HEK293 (cell line): ENCODE data around the gene CLDN18.

Experiments
- CTCF ChIA-PET: fragments of 350-600 bp; formaldehyde crosslinking; extraction: SDS; loops from one replicate; lab custom pipeline; 2021; ENCODE audit warnings: antibody characterized with exemption; lab: Yijun Ruan, JAX
- POLR2A ChIA-PET: fragments of 300-600 bp; formaldehyde crosslinking; extraction: SDS; loops from one replicate; lab custom pipeline; 2020; ENCODE audit warnings: antibody characterized with exemption, inconsistent platforms; lab: Yijun Ruan, JAX
- H3K27ac ChIP-seq: fragments of 200-500 bp; sonication (Bioruptor generic); 2 replicates; pipeline ENCODE4 v1.5.1; 2014; ENCODE audit warnings: low read depth, low read length, control low read depth, inconsistent platforms; ENCODE audit errors: extremely low read depth
- H3K36me3 ChIP-seq, 2 experiments: fragments of 200-500 bp in 1 of 2; sonication (Bioruptor generic) in 1 of 2; 1 replicate in 1 of 2; 2 replicates in 1 of 2; pipeline ENCODE4 v1.5.1; 2014 to 2017; ENCODE audit warnings: inconsistent platforms in 2 of 2, low read length in 2 of 2; ENCODE audit not compliant: control insufficient read depth in 2 of 2, insufficient read depth in 1 of 2
- H3K4me1 ChIP-seq: fragments of 200-500 bp; sonication (Bioruptor generic); 2 replicates; pipeline ENCODE4 v1.5.1; 2014; ENCODE audit warnings: mild to moderate bottlenecking, low read length, inconsistent platforms; ENCODE audit not compliant: control insufficient read depth, insufficient read depth
- H3K4me3 ChIP-seq: 2 replicates; pipeline ENCODE4 v1.5.1; 2011; ENCODE audit warnings: low read depth, mild to moderate bottlenecking, control low read depth, low read length, moderate library complexity
- H3K9me3 ChIP-seq: fragments of 200-500 bp; sonication (Bioruptor generic); 2 replicates; pipeline ENCODE4 v1.5.1; 2014; ENCODE audit warnings: low read depth, low read length, inconsistent platforms; ENCODE audit not compliant: control insufficient read depth, insufficient read depth
- BCL11B ChIP-seq: fragments of 450-650 bp; formaldehyde crosslinking; IDR thresholded peaks from 2 replicates; pipeline ENCODE4 v1.5.1; 2016; ENCODE audit warnings: low read depth, missing biosample characterization, missing genetic modification characterization
- HOXA7 ChIP-seq: sonication (generic); formaldehyde crosslinking; IDR thresholded peaks from 2 replicates; pipeline ENCODE4 v1.8.1; 2022; ENCODE audit warnings: missing genetic modification reagents, borderline replicate concordance
- KLF10 ChIP-seq: fragments of 450-650 bp; IDR thresholded peaks from 2 replicates; pipeline ENCODE4 v1.5.1; 2018; ENCODE audit warnings: missing biosample characterization, mild to moderate bottlenecking, missing genetic modification characterization
- YY2 ChIP-seq: fragments of 450-650 bp; formaldehyde crosslinking; IDR thresholded peaks from 2 replicates; pipeline ENCODE4 v1.5.1; 2016; ENCODE audit warnings: missing biosample characterization, missing genetic modification characterization
- ZBTB26 ChIP-seq: fragments of 450-650 bp; formaldehyde crosslinking; optimal IDR thresholded peaks from 2 replicates; pipeline ENCODE3; 2016; ENCODE audit warnings: missing biosample characterization, mild to moderate bottlenecking, missing genetic modification characterization
- ZBTB48 ChIP-seq: fragments of 450-650 bp; formaldehyde crosslinking; IDR thresholded peaks from 2 replicates; pipeline ENCODE4 v1.5.1; 2016; ENCODE audit warnings: missing biosample characterization, missing genetic modification characterization
- ZBTB8A ChIP-seq: fragments of 450-650 bp; formaldehyde crosslinking; IDR thresholded peaks from 2 replicates; pipeline ENCODE4 v1.5.1; 2016; ENCODE audit warnings: missing biosample characterization, missing genetic modification characterization
- ZNF112 ChIP-seq: fragments of 450-650 bp; formaldehyde crosslinking; IDR thresholded peaks from 2 replicates; pipeline ENCODE4 v1.5.0; 2017; ENCODE audit warnings: missing biosample characterization, missing genetic modification characterization
- ZNF211 ChIP-seq: fragments of 450-650 bp; formaldehyde crosslinking; IDR thresholded peaks from 2 replicates; pipeline ENCODE4 v1.5.1; 2016; ENCODE audit warnings: low read depth, missing biosample characterization, missing genetic modification characterization
- ZNF350 ChIP-seq: fragments of 450-650 bp; formaldehyde crosslinking; IDR thresholded peaks from 2 replicates; pipeline ENCODE4 v1.5.0; 2017; ENCODE audit warnings: missing biosample characterization, mild to moderate bottlenecking, missing genetic modification characterization
- ZNF362 ChIP-seq: fragments of 450-650 bp; formaldehyde crosslinking; IDR thresholded peaks from 2 replicates; pipeline ENCODE4 v1.5.1; 2016; ENCODE audit warnings: missing biosample characterization, missing genetic modification characterization
- ZNF501 ChIP-seq: fragments of 450-650 bp; formaldehyde crosslinking; IDR thresholded peaks from 2 replicates; pipeline ENCODE4 v1.5.1; 2016; ENCODE audit warnings: missing biosample characterization, missing genetic modification characterization
- ZNF510 ChIP-seq: fragments of 450-650 bp; formaldehyde crosslinking; IDR thresholded peaks from 2 replicates; pipeline ENCODE4 v1.5.1; 2018; ENCODE audit warnings: mild to moderate bottlenecking, missing genetic modification characterization, missing biosample characterization; ENCODE audit not compliant: insufficient replicate concordance
- ZNF571 ChIP-seq: fragments of 450-650 bp; formaldehyde crosslinking; IDR thresholded peaks from 2 replicates; pipeline ENCODE4 v1.5.0; 2017; ENCODE audit warnings: missing biosample characterization, missing genetic modification characterization
- ZNF792 ChIP-seq: fragments of 450-650 bp; formaldehyde crosslinking; IDR thresholded peaks from 2 replicates; pipeline ENCODE4 v1.5.1; 2016; ENCODE audit warnings: missing biosample characterization, missing genetic modification characterization
- ZNF837 ChIP-seq: fragments of 450-650 bp; formaldehyde crosslinking; IDR thresholded peaks from 2 replicates; pipeline ENCODE4 v1.5.1; 2016; ENCODE audit warnings: missing biosample characterization, missing genetic modification characterization
- ZSCAN23 ChIP-seq: fragments of 450-650 bp; formaldehyde crosslinking; IDR thresholded peaks from 2 replicates; pipeline ENCODE4 v1.5.1; 2016; ENCODE audit warnings: missing biosample characterization, missing genetic modification characterization
- ZXDB ChIP-seq: fragments of 450-650 bp; formaldehyde crosslinking; IDR thresholded peaks from 2 replicates; pipeline ENCODE4 v1.5.1; 2016; ENCODE audit warnings: missing biosample characterization, missing genetic modification characterization

The CLDN18 gene

GRCh38 chr3:138082085-138082991 is 72.4 kb downstream of the CLDN18 start (continued):
- no peak for TF ChIP-seq ZNF211

- CTCF ChIA-PET, result interaction anchor here (0.5 to 2.2 kb wide), 6 partner anchors 12 to 95 kb away, joined by 3 to 16 read pairs (median 4); no protein-coding TSS in a partner anchor
- 0 out of 2 replicates have a peak overlapping the region, but pooled peaks have one; percentile 20 for H3K27ac ChIP-seq
- peaks cover 0 to 75% of the 10 kb centered on the region in 2 experiments; a peak in 1 of 3 replicates for H3K36me3 ChIP-seq
These were observed 73.0 kb downstream of the CLDN18 start for GRCh38 chr3:138082992-138083386.

More at GRCh38 chr3:138082992-138083386, 73.0 kb downstream of the CLDN18 start:
- POLR2A ChIA-PET, result interaction anchor here (0.6 to 1.6 kb wide), 2 partner anchors 30 to 32 kb away, joined by 5 to 10 read pairs; partner anchors contain the start of gene DZIP1L
- H3K4me1 ChIP-seq, result 0 out of 2 replicates have a peak, but pooled peaks cover 8% of the 10 kb centered on the region
- no peak for TF ChIP-seq ZNF792 (tag by site-specific recombination)
- no peak for TF ChIP-seq ZNF571 (tag by site-specific recombination)
- TF ChIP-seq ZNF112 (tag by site-specific recombination), result no peak
- TF ChIP-seq ZBTB8A (tag by site-specific recombination), result no peak
- TF ChIP-seq ZNF501 (tag by site-specific recombination), result no peak
- no peak for TF ChIP-seq HOXA7 (CRISPR knock-in tag)
- no peak for TF ChIP-seq KLF10
- TF ChIP-seq ZXDB (tag by site-specific recombination), result no peak
- no peak for TF ChIP-seq ZNF350 (tag by site-specific recombination)
- no peak for TF ChIP-seq ZNF362 (tag by site-specific recombination)
- TF ChIP-seq ZNF510, result no peak
- no peak for TF ChIP-seq ZBTB26 (tag by site-specific recombination)
- no peak for TF ChIP-seq BCL11B
- TF ChIP-seq ZNF837 (tag by site-specific recombination), result no peak
- TF ChIP-seq YY2 (tag by site-specific recombination), result no peak
- no peak for TF ChIP-seq ZSCAN23 (tag by site-specific recombination)
- no peak for TF ChIP-seq ZBTB48 (tag by site-specific recombination)
- H3K4me3 ChIP-seq, result no peak overlapping the region
- H3K9me3 ChIP-seq, result no peaks in the 10 kb centered on the region
